K562 (cell line): Measurements from ENCODE around the gene LRP2BP. TPM values are rescaled to one million over a fixed set of nuclear protein-coding genes. Genes with fewer than 3 reads are reported as not detected.

Source experiments
- ATAC-seq: fragments of 200-7000 bp; cut with Tn5 transposase; 3 replicates; pipeline ENCODE4 v1.9.1; 2020; ENCODE audit warnings: moderate library complexity
- BruUV-seq: library from RNA; stranded (reverse); fragments of 400-500 nt; replicated peaks from 2 replicates; lab custom pipeline; 2021; lab: Mats Ljungman, UMichigan
- CTCF ChIA-PET: fragments of 300-600 bp; formaldehyde crosslinking; extraction: SDS; loops from one replicate; lab custom pipeline; 2021; ENCODE audit warnings: low intra/inter-chr PET ratio; lab: Yijun Ruan, JAX
- POLR2A ChIA-PET: fragments of 300-600, 350-650 bp; sonication (Branson Sonifier 250); formaldehyde crosslinking; extraction: SDS; loops from one replicate; lab custom pipeline; 2021; ENCODE audit warnings: antibody characterized with exemption, inconsistent platforms; lab: Yijun Ruan, JAX
- DNase-seq, 4 experiments: peaks; one replicate each; pipeline versions ENCODE4 v3.0.0 to v3.0.0-alpha.2; 2011 to 2018; ENCODE audit warnings: low spot score in 3 of 4, mixed read lengths in 3 of 4; ENCODE audit errors: extremely low read depth in 1 of 4
- FAIRE-seq: peaks from 2 replicates; lab custom pipeline; 2011; peaks lifted over from hg19 to GRCh38; lab: Jason Lieb, UNC
- H2AFZ ChIP-seq: 2 replicates; pipeline ENCODE4 v1.6.0; 2011; ENCODE audit warnings: low read depth, low read length, control low read depth, inconsistent platforms
- H3K27ac ChIP-seq: fragments of 200-600 bp; 3 replicates; pipeline ENCODE4 v1.8.0; 2011; ENCODE audit warnings: low read depth, mild to moderate bottlenecking, control low read depth, inconsistent platforms, low read length, moderate library complexity, mixed read lengths; ENCODE audit errors: extremely low read depth
- H3K27me3 ChIP-seq, 2 experiments: fragments of 300-600 bp in 1 of 2; 2 replicates in 1 of 2; 3 replicates in 1 of 2; pipeline versions ENCODE4 v1.6.0 to v1.8.0; 2011; ENCODE audit warnings: inconsistent platforms in 2 of 2, low read length in 2 of 2, mild to moderate bottlenecking in 1 of 2, mixed read lengths in 1 of 2, moderate library complexity in 1 of 2; ENCODE audit not compliant: control insufficient read depth in 2 of 2, insufficient read depth in 2 of 2
- H3K36me3 ChIP-seq: fragments of 300-600 bp; 3 replicates; pipeline ENCODE4 v1.8.0; 2011; ENCODE audit warnings: mild to moderate bottlenecking, low read length, inconsistent platforms; ENCODE audit not compliant: control insufficient read depth, insufficient read depth
- H3K4me1 ChIP-seq, 2 experiments: fragments of 200-600 bp in 1 of 2; replicated peaks in 1 of 2; 2 replicates in 1 of 2; 3 replicates in 1 of 2; pipeline versions ENCODE4 v1.5.1 to v1.8.0; 2011; ENCODE audit warnings: inconsistent platforms in 2 of 2, low read length in 2 of 2, mild to moderate bottlenecking in 1 of 2, mixed read lengths in 1 of 2, moderate library complexity in 1 of 2; ENCODE audit not compliant: control insufficient read depth in 2 of 2, insufficient read depth in 2 of 2
- H3K4me2 ChIP-seq: 2 replicates; pipeline ENCODE4 v1.6.1; 2011; ENCODE audit warnings: low read length, control low read depth, inconsistent platforms, mixed read lengths; ENCODE audit not compliant: insufficient read depth
- H3K4me3 ChIP-seq: fragments of 200-600 bp; sonication (generic), shearing (Covaris generic); 2 replicates; pipeline ENCODE4 v1.5.1; 2016; ENCODE audit warnings: control low read depth, inconsistent platforms
- H3K79me2 ChIP-seq: fragments of 200-600 bp; 3 replicates; pipeline ENCODE4 v1.8.0; 2011; ENCODE audit warnings: low read length, inconsistent platforms; ENCODE audit not compliant: control insufficient read depth, insufficient read depth
- H3K9ac ChIP-seq, 2 experiments: 2 replicates each; pipeline versions ENCODE4 v1.6.0 to v1.6.1; 2011; ENCODE audit warnings: low read depth in 2 of 2, low read length in 2 of 2, control low read depth in 1 of 2, inconsistent platforms in 1 of 2, mild to moderate bottlenecking in 1 of 2, mixed read lengths in 1 of 2; ENCODE audit not compliant: insufficient read depth in 1 of 2
- H3K9me1 ChIP-seq: one replicate; pipeline ENCODE4 v1.6.0; 2011; ENCODE audit warnings: inconsistent platforms, mild to moderate bottlenecking, low read length, moderate library complexity; ENCODE audit not compliant: control insufficient read depth, insufficient read depth
- H3K9me3 ChIP-seq: replicated peaks from 2 replicates; pipeline ENCODE4 v1.5.1; 2011; ENCODE audit warnings: low read depth, low read length, inconsistent platforms; ENCODE audit not compliant: control insufficient read depth, insufficient read depth
- H4K20me1 ChIP-seq: replicated peaks from 2 replicates; pipeline ENCODE4 v1.6.1; 2011; ENCODE audit warnings: low read length, inconsistent platforms, mixed read lengths; ENCODE audit not compliant: control insufficient read depth, insufficient read depth
- ARHGAP35 ChIP-seq: fragments of 450-650 bp; IDR thresholded peaks from 2 replicates; pipeline ENCODE4 v1.6.1; 2018; ENCODE audit not compliant: partially characterized antibody
- ATF7 ChIP-seq: fragments of 450-650 bp; IDR thresholded peaks from 2 replicates; pipeline ENCODE4 v1.7.1; 2014; ENCODE audit warnings: mild to moderate bottlenecking, moderate library complexity
- CBFA2T2 ChIP-seq: fragments of 450-650 bp; conservative IDR thresholded peaks from 2 replicates; pipeline ENCODE4 v1.6.1; 2017; ENCODE audit warnings: mild to moderate bottlenecking
- LCOR ChIP-seq: sonication (generic); formaldehyde crosslinking; IDR thresholded peaks from 2 replicates; pipeline ENCODE4 v1.8.0; 2022; ENCODE audit warnings: mild to moderate bottlenecking, missing genetic modification reagents
- SP2 ChIP-seq: IDR thresholded peaks from 2 replicates; pipeline ENCODE4 v1.6.1; 2011; ENCODE audit warnings: mild to moderate bottlenecking, low read depth, low read length, moderate library complexity; ENCODE audit not compliant: poor library complexity, severe bottlenecking; ENCODE audit errors: extremely low read depth
- ZNF134 ChIP-seq: fragments of 250-450 bp; sonication (Bioruptor Pico); conservative IDR thresholded peaks from 2 replicates; pipeline ENCODE4 v1.4.0; 2020
- ZNF316 ChIP-seq: fragments of 450-650 bp; IDR thresholded peaks from 2 replicates; pipeline ENCODE4 v1.6.1; 2016
- WGBS: fragments of 100-300 bp; shearing (Covaris generic); methylation state at CpG from one replicate; pipeline ENCODE4 v1.1.6; 2016; ENCODE audit warnings: low coverage, mixed read lengths; ENCODE audit not compliant: insufficient coverage; ENCODE audit errors: missing lambda C conversion rate; 5-methylcytosine and 5-hydroxymethylcytosine counted together
- in situ Hi-C: fragments of 300-500 bp; cut with MboI; formaldehyde crosslinking; loops from 4 replicates; pipeline ENCODE4 v1.15.0; 2018; ENCODE audit warnings: inconsistent platforms, mixed read lengths
- intact Hi-C: fragments of 100-400 bp; cut with micrococcal nuclease; formaldehyde crosslinking; loops from 2 replicates; pipeline ENCODE4 v1.14.2; 2022
- polyA plus RNA-seq, 8 experiments: library from polyadenylated mRNA; depleted of rRNA in 4 of 8; stranded (reverse) in 5 of 8; unstranded in 3 of 8; fragments of >200 nt; fragmentation: Nextera tagmentation in 2 of 8; fragmentation: Illumina TruSeq in 1 of 8; extraction: Ambion mirVana in 2 of 8; extraction: Trizol in 1 of 8; gene quantifications; 2 replicates each; pipeline versions ENCODE4 v1.2.1 to v1.2.3, GENCODE V29; 2011 to 2014; ENCODE audit warnings: inconsistent platforms in 1 of 8, missing spikeins in 1 of 8
- total RNA-seq, 7 experiments: library from RNA; depleted of rRNA in 6 of 7; stranded (reverse); fragments of >200 nt in 6 of 7; fragmentation: Illumina TruSeq in 2 of 7; extraction: Trizol in 2 of 7; gene quantifications; 2 replicates each; pipeline versions ENCODE4 v1.2.1 to v1.2.3, GENCODE V29; 2011 to 2021; ENCODE audit warnings: low replicate concordance in 1 of 7
- TF ChIP-seq, protein P1 (sequence below): sonication (generic); formaldehyde crosslinking; IDR thresholded peaks from 2 replicates; pipeline ENCODE4 v1.8.0; 2022; ENCODE audit warnings: mild to moderate bottlenecking, low read depth, missing genetic modification reagents
- TF ChIP-seq, protein P2 (sequence below): fragments of 250-450 bp; sonication (Bioruptor Pico); IDR thresholded peaks from 2 replicates; pipeline ENCODE4 v1.5.1; 2021; ENCODE audit warnings: mild to moderate bottlenecking
- TF ChIP-seq, protein P3 (sequence below): sonication (generic); formaldehyde crosslinking; IDR thresholded peaks from 2 replicates; pipeline ENCODE4 v1.8.0; 2022; ENCODE audit warnings: mild to moderate bottlenecking, missing genetic modification reagents

Gene LRP2BP
- total and polyA plus RNA-seq, 9 of the 15 experiments (the other 6 are each of a cell fraction or from before 2014, with no cell fraction given), result 0.42 to 2.1 (median 0.62) TPM

DNA sequence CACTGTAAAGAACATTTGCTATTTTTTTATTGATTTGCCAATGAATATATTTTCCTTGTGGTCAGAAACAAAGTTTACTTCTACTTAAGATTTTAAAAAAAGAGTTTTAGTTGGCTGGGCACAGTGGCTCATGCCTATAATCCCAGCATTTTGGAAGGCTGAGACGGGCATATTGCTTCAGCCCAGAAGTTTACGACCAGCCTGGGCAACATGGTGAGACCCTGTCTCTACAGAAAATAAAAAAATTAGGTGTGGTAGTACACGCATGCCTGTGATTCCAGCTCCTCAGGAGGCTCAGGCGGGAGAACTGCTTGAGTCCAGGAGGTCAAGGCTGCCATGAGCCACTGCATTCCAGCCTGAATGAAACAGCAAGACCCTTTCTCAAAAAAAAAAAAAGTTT lies 36.8 kb downstream of the LRP2BP start:
- H2AFZ ChIP-seq, result no peak overlapping the region
- H4K20me1 ChIP-seq, result no peaks in the 10 kb centered on the region
- no peak for TF ChIP-seq SP2
- TF ChIP-seq, protein P1, sequence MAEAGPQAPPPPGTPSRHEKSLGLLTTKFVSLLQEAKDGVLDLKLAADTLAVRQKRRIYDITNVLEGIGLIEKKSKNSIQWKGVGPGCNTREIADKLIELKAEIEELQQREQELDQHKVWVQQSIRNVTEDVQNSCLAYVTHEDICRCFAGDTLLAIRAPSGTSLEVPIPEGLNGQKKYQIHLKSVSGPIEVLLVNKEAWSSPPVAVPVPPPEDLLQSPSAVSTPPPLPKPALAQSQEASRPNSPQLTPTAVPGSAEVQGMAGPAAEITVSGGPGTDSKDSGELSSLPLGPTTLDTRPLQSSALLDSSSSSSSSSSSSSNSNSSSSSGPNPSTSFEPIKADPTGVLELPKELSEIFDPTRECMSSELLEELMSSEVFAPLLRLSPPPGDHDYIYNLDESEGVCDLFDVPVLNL (CRISPR knock-in tag), result no peak
- no peak for TF ChIP-seq LCOR
- no peak for TF ChIP-seq CBFA2T2
- TF ChIP-seq, protein P2, sequence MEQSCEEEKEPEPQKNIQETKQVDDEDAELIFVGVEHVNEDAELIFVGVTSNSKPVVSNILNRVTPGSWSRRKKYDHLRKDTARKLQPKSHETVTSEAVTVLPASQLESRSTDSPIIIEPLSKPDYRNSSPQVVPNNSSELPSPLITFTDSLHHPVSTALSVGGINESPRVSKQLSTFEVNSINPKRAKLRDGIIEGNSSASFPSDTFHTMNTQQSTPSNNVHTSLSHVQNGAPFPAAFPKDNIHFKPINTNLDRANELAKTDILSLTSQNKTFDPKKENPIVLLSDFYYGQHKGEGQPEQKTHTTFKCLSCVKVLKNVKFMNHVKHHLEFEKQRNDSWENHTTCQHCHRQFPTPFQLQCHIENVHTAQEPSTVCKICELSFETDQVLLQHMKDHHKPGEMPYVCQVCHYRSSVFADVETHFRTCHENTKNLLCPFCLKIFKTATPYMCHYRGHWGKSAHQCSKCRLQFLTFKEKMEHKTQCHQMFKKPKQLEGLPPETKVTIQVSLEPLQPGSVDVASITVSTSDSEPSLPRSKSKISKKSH, result no peak
- no peak for TF ChIP-seq ZNF316
- no peak for TF ChIP-seq ATF7
- TF ChIP-seq ARHGAP35, result no peak
- TF ChIP-seq, protein P3, sequence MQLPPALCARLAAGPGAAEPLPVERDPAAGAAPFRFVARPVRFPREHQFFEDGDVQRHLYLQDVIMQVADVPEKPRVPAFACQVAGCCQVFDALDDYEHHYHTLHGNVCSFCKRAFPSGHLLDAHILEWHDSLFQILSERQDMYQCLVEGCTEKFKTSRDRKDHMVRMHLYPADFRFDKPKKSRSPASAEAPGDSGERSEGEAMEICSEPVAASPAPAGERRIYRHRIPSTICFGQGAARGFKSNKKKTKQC, result no peak
- TF ChIP-seq ZNF134 (CRISPR knock-in tag), result no peak
- TF ChIP-seq, all 486 proteins: peak for 0
- H3K4me2 ChIP-seq, result no peak overlapping the region
- no peak overlapping the region for H3K4me3 ChIP-seq
- no peaks in the 10 kb centered on the region for H3K79me2 ChIP-seq
- in situ Hi-C loops (no loop called here), intact Hi-C loops (loop anchor here (2.0 kb wide), 1 partner anchor 36 kb away; the partner anchor contains the start of gene LRP2BP)
- peaks cover 13 to 37% of the 10 kb centered on the region in 2 experiments for H3K4me1 ChIP-seq
- CTCF ChIA-PET, result no interaction called here
- no peak for FAIRE-seq
- H3K27me3 ChIP-seq, result no peaks in the 10 kb centered on the region
- no peaks in the 10 kb centered on the region for H3K9me1 ChIP-seq
- DNase-seq, result no peak
- POLR2A ChIA-PET, result no interaction called here
- no peaks in the 10 kb centered on the region for H3K9me3 ChIP-seq
- no peak for ATAC-seq
- 80% methylated on average over 4 of the region's 4 CpGs for WGBS
- H3K36me3 ChIP-seq, result peaks cover 2% of the 10 kb centered on the region; the same call in 1 of the 3 replicates
- H3K9ac ChIP-seq, result no peak overlapping the region
- H3K27ac ChIP-seq, result no peak overlapping the region
- no TSS peak for BruUV-seq
